NCI-H69 (cell line): Measurements from ENCODE around the gene RIPOR3.
"Not testable (repeated sequence)": the region's sequence is repeated elsewhere in the genome, so short reads cannot be mapped to it uniquely, and the experiment has no call there.

Source experiments
- DNase-seq: peaks from one replicate; lab custom pipeline; 2025; lab: John Stamatoyannopoulos, UW

Gene RIPOR3

GRCh38 chr20:50574586-50574985, 116.8 kb downstream of the RIPOR3 start:
- no peak for DNase-seq

- DNase-seq = no peak
These were observed 117.2 kb downstream of the RIPOR3 start for GRCh38 chr20:50574108-50574507.

GRCh38 chr20:50572938-50573777, 118.2 kb downstream of the RIPOR3 start:
- peak; percentile 53 for DNase-seq

- no peak for DNase-seq
These were observed 119.9 kb downstream of the RIPOR3 start for GRCh38 chr20:50571466-50571865.

GRCh38 chr20:50569864-50570836, 121.2 kb downstream of the RIPOR3 start:
- no peak for DNase-seq

- not testable (repeated sequence) for DNase-seq
These were observed 121.9 kb downstream of the RIPOR3 start for GRCh38 chr20:50569487-50569863.

GRCh38 chr20:50568549-50568942, 122.8 kb downstream of the RIPOR3 start:
- no peak for DNase-seq

GRCh38 chr20:50567860-50568548, 123.3 kb downstream of the RIPOR3 start:
- no peak for DNase-seq

GRCh38 chr20:50565871-50566270, 125.5 kb downstream of the RIPOR3 start:
- no peak for DNase-seq

- DNase-seq = no peak
These were observed 126.0 kb downstream of the RIPOR3 start for GRCh38 chr20:50565383-50565782.

- DNase-seq = peak; percentile 40
These were observed 128.0 kb downstream of the RIPOR3 start for GRCh38 chr20:50563133-50563944.

GRCh38 chr20:50562262-50562701, 129.1 kb downstream of the RIPOR3 start:
- no peak for DNase-seq

GRCh38 chr20:50561379-50562078, 129.8 kb downstream of the RIPOR3 start:
- DNase-seq = no peak

- DNase-seq = no peak
These were observed 130.5 kb downstream of the RIPOR3 start for GRCh38 chr20:50560867-50561266.

GRCh38 chr20:50559856-50560638, 131.3 kb downstream of the RIPOR3 start:
- no peak for DNase-seq

- DNase-seq = no peak
These were observed 132.2 kb downstream of the RIPOR3 start for GRCh38 chr20:50559149-50559548.

GRCh38 chr20:50558483-50558925, 132.8 kb downstream of the RIPOR3 start:
- DNase-seq = no peak

GRCh38 chr20:50557549-50558134, 133.7 kb downstream of the RIPOR3 start:
- no peak for DNase-seq

- no peak for DNase-seq
These were observed 135.7 kb downstream of the RIPOR3 start for GRCh38 chr20:50555662-50556061.
